Fibroblast of pulmonary artery (primary cell): ENCODE measurements around the gene EXOC1L.
A peak's percentile ranks its signal among the peaks of the same experiment; 100 is the strongest.

Experiments
- DNase-seq: peaks from one replicate; pipeline ENCODE4 v3.0.0-alpha.2; 2010; ENCODE audit warnings: low read depth
- H3K4me3 ChIP-seq: replicated peaks from 2 replicates; pipeline ENCODE4 v1.5.1; 2011; ENCODE audit warnings: low read depth, mild to moderate bottlenecking, control low read depth, low read length, moderate library complexity
- CTCF ChIP-seq: IDR thresholded peaks from 2 replicates; pipeline ENCODE4 v1.5.1; 2011; ENCODE audit warnings: mild to moderate bottlenecking, control low read depth, low read length, inconsistent platforms; ENCODE audit errors: missing control alignments

Gene EXOC1L

GRCh38 chr4:55865228-55865806 is 45.7 kb downstream of the EXOC1L start:
- no peak for TF ChIP-seq CTCF
- no peak overlapping the region for H3K4me3 ChIP-seq
- DNase-seq: peak; percentile 53

GRCh38 chr4:55866290-55866907 is 46.8 kb downstream of the EXOC1L start:
- peak; percentile 94 for DNase-seq
- no peak for TF ChIP-seq CTCF
- H3K4me3 ChIP-seq: no peak overlapping the region

DNA sequence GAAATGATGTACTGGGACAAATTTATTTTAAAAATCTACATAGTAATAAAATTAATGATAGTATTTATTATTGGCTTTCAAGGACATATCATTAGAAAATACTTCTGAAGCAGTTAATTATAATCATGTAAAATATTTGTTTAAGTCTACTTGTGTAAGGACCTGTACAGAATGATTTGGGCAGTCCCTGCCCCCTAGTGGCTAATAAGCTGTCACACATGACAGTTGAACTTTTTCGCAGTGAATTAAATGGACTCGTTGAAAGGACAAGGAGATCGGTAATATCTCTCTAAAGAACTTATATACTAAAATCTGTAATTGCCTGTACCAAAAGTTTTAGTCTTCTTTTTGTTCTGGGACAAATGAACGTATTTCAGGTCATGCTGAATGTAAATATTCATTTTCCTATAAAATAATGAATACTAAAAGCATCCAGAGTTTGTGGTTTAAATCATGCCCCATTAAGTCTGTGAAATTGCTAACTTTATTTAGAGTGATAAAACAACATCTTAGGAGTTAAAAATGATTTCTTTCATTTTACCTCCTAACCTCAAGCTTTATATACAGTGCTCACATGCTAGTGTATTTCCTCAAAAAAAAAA is 47.5 kb downstream of the EXOC1L start:
- no peak overlapping the region for H3K4me3 ChIP-seq
- peak; percentile 76 for DNase-seq
- peak; percentile 90 for TF ChIP-seq CTCF

DNA sequence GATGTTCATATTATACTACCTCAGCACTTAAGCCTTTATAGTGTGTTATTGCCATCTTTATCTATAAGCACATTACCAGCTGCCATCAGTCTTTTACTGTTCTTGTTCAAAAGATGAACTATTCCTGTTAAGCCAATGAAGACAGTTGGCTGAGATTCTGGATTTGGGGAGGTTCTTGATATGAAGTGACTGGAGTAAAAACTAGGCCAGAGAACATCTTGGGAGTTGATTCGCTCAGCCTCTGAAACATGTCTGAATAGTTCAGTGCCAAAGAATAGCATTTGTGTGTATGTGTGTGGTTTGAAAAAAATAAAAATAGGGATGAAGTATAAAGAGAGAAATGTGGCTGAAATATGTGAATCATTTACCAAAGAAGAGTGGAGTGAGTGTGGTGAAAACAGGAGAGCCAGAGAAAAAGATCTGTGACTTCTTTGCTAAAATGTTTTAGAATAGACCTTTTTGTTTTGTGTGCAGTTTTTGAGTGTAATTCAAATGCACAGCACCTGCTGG is 49.0 kb downstream of the EXOC1L start:
- no peak for DNase-seq
- H3K4me3 ChIP-seq: no peak overlapping the region
- TF ChIP-seq CTCF: no peak

DNA sequence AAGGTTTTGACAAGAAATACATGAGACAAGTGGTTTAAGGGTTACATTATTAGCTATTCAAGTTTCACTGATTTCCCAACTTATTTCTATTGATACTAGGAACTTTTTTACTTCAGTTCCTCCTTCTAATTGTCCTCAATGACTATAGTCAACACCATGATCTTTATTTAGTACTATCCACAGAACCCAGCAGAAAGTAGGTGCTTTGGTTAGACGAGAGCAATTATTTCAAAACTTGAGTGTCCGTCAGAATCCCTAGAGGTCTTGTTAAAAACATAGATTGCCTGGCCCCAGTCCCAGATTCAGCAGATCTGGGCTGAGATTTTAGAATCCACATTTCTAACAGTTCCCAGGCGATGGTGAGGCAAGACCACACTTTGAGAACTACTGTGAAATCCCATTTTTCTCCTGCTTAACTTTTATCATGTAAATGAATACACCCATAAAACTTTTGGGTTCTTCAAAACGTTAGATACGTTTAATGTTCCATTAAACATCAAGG is 51.8 kb downstream of the EXOC1L start:
- H3K4me3 ChIP-seq: no peak overlapping the region
- DNase-seq: no peak
- TF ChIP-seq CTCF: no peak

DNA sequence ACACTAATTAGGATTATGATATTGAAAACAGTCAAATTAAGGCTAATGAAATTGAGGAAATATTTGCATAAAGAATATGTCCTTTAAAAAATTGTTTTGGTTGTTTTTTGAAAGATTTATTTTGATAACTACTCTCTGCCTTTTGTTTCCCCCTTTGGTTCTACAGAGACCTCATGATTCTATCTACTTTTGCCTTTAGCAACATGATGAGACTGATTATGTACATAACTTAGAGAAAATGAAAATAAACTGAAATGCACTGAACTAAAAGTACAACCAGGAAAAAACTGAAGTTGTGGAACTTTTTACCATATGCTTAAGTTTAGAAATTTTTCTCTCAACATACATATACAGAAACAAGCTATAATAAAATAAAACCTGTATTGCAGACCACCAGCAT is 55.2 kb downstream of the EXOC1L start:
- no peak overlapping the region for H3K4me3 ChIP-seq
- DNase-seq: no peak
- no peak for TF ChIP-seq CTCF
